PFSK-1 (cell line): ENCODE data around the gene SLC24A1.

Experiments
- POLR2AphosphoS5 ChIP-seq: IDR thresholded peaks from 2 replicates; pipeline ENCODE4 v1.6.1; 2012; ENCODE audit warnings: low read depth, mild to moderate bottlenecking, control low read depth, low read length, moderate library complexity
- REST ChIP-seq, 2 experiments: IDR thresholded peaks; 2 replicates each; pipeline versions ENCODE4 v1.6.1 to v1.8.0; 2011 to 2012; ENCODE audit warnings: low read depth in 2 of 2, low read length in 2 of 2, control low read depth in 1 of 2, inconsistent platforms in 1 of 2, mild to moderate bottlenecking in 1 of 2, moderate library complexity in 1 of 2; ENCODE audit not compliant: insufficient read depth in 1 of 2

- TF ChIP-seq REST (IDR thresholded peaks at IDR 0.05; ENCODE audit: insufficient read depth in 1 of 2, low read depth in 2 of 2, low read length in 2 of 2) (no peak), POLR2AphosphoS5 (no peak)
These were observed 25.8 kb upstream of the SLC24A1 start for GRCh38 chr15:65595960-65596359.
